ENCODE measurements around the gene CLDN24. TPM values are rescaled to one million over a fixed set of nuclear protein-coding genes. Genes with fewer than 3 reads are reported as not detected.

CLDN24 gene
- total and polyA plus RNA-seq, 2 donors (not counting 3 experiments of a cell fraction or from before 2014, with no cell fraction given), result not detected

DNA sequence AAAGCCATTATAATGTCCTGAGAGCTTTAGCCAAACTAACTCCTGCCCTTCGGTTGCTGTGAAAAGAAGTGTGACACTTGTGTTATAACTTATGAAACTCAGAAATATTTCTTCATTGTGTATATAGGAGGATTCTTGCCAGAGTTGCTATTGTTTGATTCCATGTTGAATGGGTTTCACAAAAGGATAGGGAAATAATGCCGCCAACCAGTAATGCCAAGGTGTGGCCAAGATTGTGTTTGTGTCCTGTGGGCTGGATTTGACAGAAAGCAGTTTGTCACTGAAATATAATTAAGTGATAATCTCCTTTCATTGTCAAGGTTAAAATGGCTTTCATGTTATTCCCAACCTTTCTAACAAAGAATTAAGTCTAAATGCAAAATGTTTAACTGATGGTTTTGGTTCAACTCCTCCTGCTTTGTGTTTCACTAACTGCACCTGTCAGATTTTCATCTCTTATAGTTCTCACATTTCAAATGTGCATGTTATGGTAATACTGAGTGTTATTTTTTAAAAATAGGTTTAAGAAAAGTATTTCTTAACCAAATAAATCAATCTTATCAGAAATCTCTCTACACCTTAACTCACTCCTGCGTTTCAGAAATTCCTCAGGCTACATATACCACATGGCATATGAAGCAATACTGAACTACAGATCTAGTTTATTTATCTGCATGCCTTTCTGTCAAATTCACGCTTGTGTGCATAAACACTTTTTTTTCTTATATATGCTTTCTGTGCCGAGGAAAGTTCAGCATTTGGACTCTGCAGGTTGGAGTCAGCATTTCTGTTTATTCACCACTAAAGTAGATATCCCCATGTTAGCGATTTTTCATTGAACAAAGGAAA lies 1.8 kb downstream of the CLDN24 start, which contains the start of gene CLDN22:
TSS of gene CLDN22 (minus strand) at position 66 of the 849 bp plus-strand sequence. CDS start at position 8, 58 bp downstream.
- intact Hi-C loops (cut with micrococcal nuclease) (no loop called here), dilution Hi-C loops (cut with MboI; ENCODE audit: extremely low pct_ligation_motif_present, low sequenced_read_pairs) (no loop called here)
- Histone ChIP-seq H3K9ac (replicated peaks; ENCODE audit: extremely low read depth, insufficient read depth, low read length) (no peak within 1 kb of the TSS), H3K4me3 (replicated peaks in 1 of 3; ENCODE audit: insufficient read depth in 1 of 3, low read depth in 1 of 3, low read length in 3 of 3) (no peak within 1 kb of the TSS), H3K36me3 (ENCODE audit: control insufficient read depth in 2 of 2, extremely low read depth in 1 of 2, insufficient read depth in 2 of 2, low read length in 2 of 2) (peaks cover 2% of the 10 kb centered on the region in 2 experiments), H3K27me3 (ENCODE audit: control insufficient read depth in 2 of 2, insufficient read depth in 2 of 2, low read length in 2 of 2) (no peaks in the 10 kb centered on the region), H3K27ac (ENCODE audit: insufficient read depth, low read depth, low read length) (no peak within 1 kb of the TSS), H3K79me2 (ENCODE audit: control insufficient read depth, insufficient read depth, low read length) (no peaks in the 10 kb centered on the region), H2AFZ (ENCODE audit: low read depth, low read length) (no peak within 1 kb of the TSS), H3K4me2 (ENCODE audit: insufficient read depth, low read length) (no peak within 1 kb of the TSS), H3K4me1 (ENCODE audit: control insufficient read depth, extremely low read depth, insufficient read depth, low read length) (no peaks in the 10 kb centered on the region), H3K9me3 (replicated peaks; ENCODE audit: control insufficient read depth, insufficient read depth, low read length) (no peaks in the 10 kb centered on the region), H4K20me1 (replicated peaks; ENCODE audit: control insufficient read depth, extremely low read depth, insufficient read depth, low read length) (no peaks in the 10 kb centered on the region), H3K9me1 (replicated peaks; ENCODE audit: control insufficient read depth, extremely low read depth, insufficient read depth, low read length) (no peaks in the 10 kb centered on the region)
- CTCF ChIA-PET, result interaction anchor here (1.1 kb wide), 1 partner anchor 87 kb away, joined by 3 read pairs; no protein-coding TSS in a partner anchor
- DNase-seq (ENCODE audit: low read depth, low spot score), result no peak
- BruUV-seq (replicated peaks), result no TSS peak
- POLR2A ChIA-PET, result no interaction called here
- no peak for TF ChIP-seq POLR2A (IDR thresholded peaks at IDR 0.05; ENCODE audit: low read depth, low read length)
- TF ChIP-seq EZH2 (IDR thresholded peaks at IDR 0.05; ENCODE audit: borderline replicate concordance, low read depth, low read length, severe bottlenecking), result no peak
- no peak for TF ChIP-seq MYC (IDR thresholded peaks at IDR 0.05; ENCODE audit: low read depth, low read length)
- no peak for TF ChIP-seq FOS (IDR thresholded peaks at IDR 0.05; ENCODE audit: borderline replicate concordance, insufficient read depth, low read length)
- TF ChIP-seq POLR2AphosphoS5 (IDR thresholded peaks at IDR 0.05; ENCODE audit: insufficient read depth, low read depth, low read length), result no peak
- TF ChIP-seq GATA2 (IDR thresholded peaks at IDR 0.05; ENCODE audit: insufficient read depth, insufficient read length, low read depth, low read length), result no peak
- no peak for TF ChIP-seq JUN (IDR thresholded peaks at IDR 0.05; ENCODE audit: borderline replicate concordance, insufficient read depth, insufficient read length, low read depth)
- TF ChIP-seq, protein P1, sequence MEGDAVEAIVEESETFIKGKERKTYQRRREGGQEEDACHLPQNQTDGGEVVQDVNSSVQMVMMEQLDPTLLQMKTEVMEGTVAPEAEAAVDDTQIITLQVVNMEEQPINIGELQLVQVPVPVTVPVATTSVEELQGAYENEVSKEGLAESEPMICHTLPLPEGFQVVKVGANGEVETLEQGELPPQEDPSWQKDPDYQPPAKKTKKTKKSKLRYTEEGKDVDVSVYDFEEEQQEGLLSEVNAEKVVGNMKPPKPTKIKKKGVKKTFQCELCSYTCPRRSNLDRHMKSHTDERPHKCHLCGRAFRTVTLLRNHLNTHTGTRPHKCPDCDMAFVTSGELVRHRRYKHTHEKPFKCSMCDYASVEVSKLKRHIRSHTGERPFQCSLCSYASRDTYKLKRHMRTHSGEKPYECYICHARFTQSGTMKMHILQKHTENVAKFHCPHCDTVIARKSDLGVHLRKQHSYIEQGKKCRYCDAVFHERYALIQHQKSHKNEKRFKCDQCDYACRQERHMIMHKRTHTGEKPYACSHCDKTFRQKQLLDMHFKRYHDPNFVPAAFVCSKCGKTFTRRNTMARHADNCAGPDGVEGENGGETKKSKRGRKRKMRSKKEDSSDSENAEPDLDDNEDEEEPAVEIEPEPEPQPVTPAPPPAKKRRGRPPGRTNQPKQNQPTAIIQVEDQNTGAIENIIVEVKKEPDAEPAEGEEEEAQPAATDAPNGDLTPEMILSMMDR (IDR thresholded peaks at IDR 0.05; ENCODE audit: extremely low read depth in 1 of 2, insufficient read depth in 1 of 2, low read depth in 1 of 2, low read length in 2 of 2), result no peak
- TF ChIP-seq MAX (IDR thresholded peaks at IDR 0.05; ENCODE audit: insufficient read depth, insufficient read length), result no peak
- no peak for FAIRE-seq
